ENCODE measurements around the gene LARGE2. TPM values are rescaled to one million over a fixed set of nuclear protein-coding genes. Genes with fewer than 3 reads are reported as not detected.

The LARGE2 gene
- total RNA-seq, 1 experiment from 2014 or later = 108 TPM

GRCh38 chr11:45924036-45924915, 1.8 kb downstream of the LARGE2 start:
- Histone ChIP-seq H3K23me2 (ENCODE audit: insufficient read length, low read depth, low read length, poor library complexity, severe bottlenecking) (peaks cover 5% of the 10 kb centered on the region), H3K79me2 (ENCODE audit: insufficient read depth, low read length) (no peaks in the 10 kb centered on the region; the same call in 1 of the 2 replicates), H3K14ac (ENCODE audit: insufficient read depth, low read length) (no peak overlapping the region), H4K5ac (ENCODE audit: insufficient read length, low read depth, low read length) (no peak overlapping the region), H3K4me1 (ENCODE audit: insufficient read depth, low read length) (no peaks in the 10 kb centered on the region), H2BK120ac (ENCODE audit: low read depth, low read length, poor library complexity, severe bottlenecking) (no peak overlapping the region), H3K23ac (ENCODE audit: insufficient read length, low read depth, low read length) (no peak overlapping the region), H3K18ac (ENCODE audit: insufficient read length, low read depth, low read length) (no peak overlapping the region), H3K9ac (ENCODE audit: extremely low read depth, insufficient read length, low read length) (no peak overlapping the region), H4K20me1 (ENCODE audit: control insufficient read depth, insufficient read depth, insufficient read length) (no peaks in the 10 kb centered on the region), H2AK5ac (ENCODE audit: insufficient read length, low read length) (no peak overlapping the region), H2BK20ac (ENCODE audit: low read depth, low read length, poor library complexity, severe bottlenecking) (no peak overlapping the region), H3T11ph (ENCODE audit: low read length) (no peak overlapping the region), H3K4ac (ENCODE audit: low read depth, low read length) (no peak overlapping the region), H2BK5ac (ENCODE audit: insufficient read length, low read length) (no peak overlapping the region), H2BK12ac (ENCODE audit: insufficient read length, low read depth, low read length) (no peak overlapping the region), H2BK15ac (ENCODE audit: low read depth, low read length) (no peak overlapping the region), H3K56ac (ENCODE audit: insufficient read length, low read depth, low read length) (no peak overlapping the region), H3K4me2 (ENCODE audit: insufficient read depth, insufficient read length, low read length) (no peak overlapping the region), H3K9me3 (ENCODE audit: control insufficient read depth, low read depth, low read length) (no peaks in the 10 kb centered on the region), H4K91ac (ENCODE audit: insufficient read length, low read depth, low read length) (no peak overlapping the region), H4K8ac (replicated peaks; ENCODE audit: insufficient read length, low read depth, low read length) (no peak overlapping the region), H3K27ac (ENCODE audit: insufficient read length, low read depth, low read length) (no peak overlapping the region), H3K79me1 (ENCODE audit: insufficient read depth, low read depth, low read length, poor library complexity, severe bottlenecking) (no peaks in the 10 kb centered on the region), H2AFZ (ENCODE audit: low read length) (no peak overlapping the region), H3K27me3 (ENCODE audit: insufficient read depth, low read length) (no peaks in the 10 kb centered on the region; the same call in 1 of the 2 replicates)
- H3K27ac Mint-ChIP-seq = peak overlapping the region in 1 of 3 experiments; percentile 15; a peak in 2 of 7 replicates
- H3K4me3 Mint-ChIP-seq = peak overlapping the region; percentile 64 to 72
- no CpG with 5 or more reads among the region's 22 CpGs for WGBS (ENCODE audit: extremely low coverage, insufficient read length, low lambda C conversion rate)
- TF ChIP-seq, protein P1, sequence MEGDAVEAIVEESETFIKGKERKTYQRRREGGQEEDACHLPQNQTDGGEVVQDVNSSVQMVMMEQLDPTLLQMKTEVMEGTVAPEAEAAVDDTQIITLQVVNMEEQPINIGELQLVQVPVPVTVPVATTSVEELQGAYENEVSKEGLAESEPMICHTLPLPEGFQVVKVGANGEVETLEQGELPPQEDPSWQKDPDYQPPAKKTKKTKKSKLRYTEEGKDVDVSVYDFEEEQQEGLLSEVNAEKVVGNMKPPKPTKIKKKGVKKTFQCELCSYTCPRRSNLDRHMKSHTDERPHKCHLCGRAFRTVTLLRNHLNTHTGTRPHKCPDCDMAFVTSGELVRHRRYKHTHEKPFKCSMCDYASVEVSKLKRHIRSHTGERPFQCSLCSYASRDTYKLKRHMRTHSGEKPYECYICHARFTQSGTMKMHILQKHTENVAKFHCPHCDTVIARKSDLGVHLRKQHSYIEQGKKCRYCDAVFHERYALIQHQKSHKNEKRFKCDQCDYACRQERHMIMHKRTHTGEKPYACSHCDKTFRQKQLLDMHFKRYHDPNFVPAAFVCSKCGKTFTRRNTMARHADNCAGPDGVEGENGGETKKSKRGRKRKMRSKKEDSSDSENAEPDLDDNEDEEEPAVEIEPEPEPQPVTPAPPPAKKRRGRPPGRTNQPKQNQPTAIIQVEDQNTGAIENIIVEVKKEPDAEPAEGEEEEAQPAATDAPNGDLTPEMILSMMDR (conservative IDR thresholded peaks at IDR 0.05) = no peak
- no peaks in the 10 kb centered on the region; a peak in 1 of 5 replicates for H3K9me3 Mint-ChIP-seq
- peaks cover 30 to 36% of the 10 kb centered on the region in 2 experiments for H3K4me1 Mint-ChIP-seq
- peaks cover 22 to 48% (median 44%) of the 10 kb centered on the region in 3 experiments for H3K36me3 Mint-ChIP-seq (ENCODE audit: insufficient read depth in 1 of 3, low read depth in 3 of 3)
- peaks cover 2% of the 10 kb centered on the region; the same call in 1 of the 2 replicates for H3K27me3 Mint-ChIP-seq (ENCODE audit: low read depth)
- DNase-seq = peak; percentile 20
